Esophagus muscularis mucosa (tissue), 4 donors: Measurements from ENCODE around the gene HTR2C. TPM values are rescaled to one million over a fixed set of nuclear protein-coding genes. Genes with fewer than 3 reads are reported as not detected.
"Not testable (repeated sequence)": the region's sequence is repeated elsewhere in the genome, so short reads cannot be mapped to it uniquely, and the experiment has no call there.

ENCODE experiments used
- DNase-seq: peaks from one replicate; pipeline ENCODE4 v3.0.0-alpha.2; 2017; ENCODE audit errors: extremely low spot score
- H3K27ac ChIP-seq, 4 donors: fragments of 200-600 bp; sonication (generic); replicated peaks in 1 of 4; 1 replicate in 3 of 4; 2 replicates in 1 of 4; pipeline ENCODE4 v1.5.1; 2016 to 2019; ENCODE audit warnings: mild to moderate bottlenecking in 1 of 4
- H3K27me3 ChIP-seq, 4 donors: fragments of 200-600 bp; sonication (generic); one replicate each; pipeline versions ENCODE4 v1.5.1 to v1.6.0; 2016 to 2019
- H3K36me3 ChIP-seq, 4 donors: fragments of 200-600 bp; sonication (generic); one replicate each; pipeline ENCODE4 v1.5.1; 2016 to 2019
- H3K4me1 ChIP-seq, 4 donors: fragments of 200-600 bp; sonication (generic); one replicate each; pipeline ENCODE4 v1.5.1; 2016 to 2019
- H3K4me3 ChIP-seq, 4 donors: fragments of 200-600 bp; sonication (generic); 1 replicate in 2 of 4; 2 replicates in 2 of 4; pipeline ENCODE4 v1.5.1; 2016 to 2019; ENCODE audit warnings: mild to moderate bottlenecking in 4 of 4, moderate library complexity in 1 of 4
- H3K9me3 ChIP-seq, 4 donors: fragments of 200-600 bp; sonication (generic); 1 replicate in 3 of 4; 2 replicates in 1 of 4; pipeline ENCODE4 v1.5.1; 2016 to 2019
- EP300 ChIP-seq: sonication (generic); formaldehyde crosslinking; IDR thresholded peaks from one replicate; pipeline ENCODE4 v1.6.1; 2017; ENCODE audit warnings: antibody characterized with exemption
- POLR2A ChIP-seq: fragments of 450-650 bp; IDR thresholded peaks from one replicate; pipeline ENCODE4 v1.6.1; 2017; ENCODE audit warnings: antibody characterized with exemption, moderate library complexity, mild to moderate bottlenecking, low read depth
- POLR2AphosphoS5 ChIP-seq, 2 donors: sonication (generic); formaldehyde crosslinking; IDR thresholded peaks; one replicate each; pipeline ENCODE4 v1.6.1; 2017; ENCODE audit warnings: antibody characterized with exemption in 2 of 2
- WGBS: methylation state at CpG from one replicate; pipeline ENCODE4 v1.1.5; 2018; 5-methylcytosine and 5-hydroxymethylcytosine counted together
- intact Hi-C: fragments of 100-400 bp; cut with DNase I; formaldehyde crosslinking; loops from one replicate; pipeline ENCODE4 v1.15.1; 2023
- total RNA-seq, 4 donors: library from RNA; depleted of rRNA; stranded (reverse); fragments of >200 nt; gene quantifications; one replicate each; pipeline versions ENCODE4 v1.1.0 to v1.2.1, GENCODE V29; 2016
- TF ChIP-seq, protein P1 (sequence below), 3 experiments: fragments of 200-600 bp in 2 of 3; fragments of 450-650 bp in 1 of 3; sonication (generic) in 2 of 3; IDR thresholded peaks; one replicate each; pipeline ENCODE4 v1.5.1; 2017 to 2019; ENCODE audit warnings: antibody characterized with exemption in 3 of 3, mild to moderate bottlenecking in 2 of 3, moderate library complexity in 1 of 3

Gene HTR2C
- total RNA-seq, 4 donors from 2014 or later: not detected

DNA sequence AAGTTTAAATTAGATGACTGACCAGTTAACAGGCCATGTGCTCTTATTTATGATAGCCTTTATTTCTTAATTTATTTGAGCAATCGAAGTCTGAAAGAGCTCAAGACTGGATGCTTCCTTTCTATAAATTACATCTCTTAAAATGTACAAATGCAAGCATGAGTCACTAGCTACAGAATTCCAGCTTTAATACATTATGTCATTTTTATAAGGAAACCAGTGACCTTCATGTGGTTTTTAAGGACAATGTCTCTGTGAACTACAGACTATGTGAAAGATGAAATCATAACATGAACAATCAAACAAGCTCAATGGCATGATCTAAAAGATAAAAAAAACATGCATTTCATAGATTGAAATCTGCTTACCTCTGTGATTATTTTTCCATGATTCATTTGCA is 15.4 kb downstream of the HTR2C start:
- Histone ChIP-seq H3K4me1 (no peaks in the 10 kb centered on the region), H3K36me3 (no peaks in the 10 kb centered on the region), H3K27me3 (no peaks in the 10 kb centered on the region), H3K4me3 (no peak overlapping the region), H3K27ac (no peak overlapping the region), H3K9me3 (no peaks in the 10 kb centered on the region)
- intact Hi-C loops: no loop called here
- no peak for TF ChIP-seq EP300
- TF ChIP-seq, protein P1, sequence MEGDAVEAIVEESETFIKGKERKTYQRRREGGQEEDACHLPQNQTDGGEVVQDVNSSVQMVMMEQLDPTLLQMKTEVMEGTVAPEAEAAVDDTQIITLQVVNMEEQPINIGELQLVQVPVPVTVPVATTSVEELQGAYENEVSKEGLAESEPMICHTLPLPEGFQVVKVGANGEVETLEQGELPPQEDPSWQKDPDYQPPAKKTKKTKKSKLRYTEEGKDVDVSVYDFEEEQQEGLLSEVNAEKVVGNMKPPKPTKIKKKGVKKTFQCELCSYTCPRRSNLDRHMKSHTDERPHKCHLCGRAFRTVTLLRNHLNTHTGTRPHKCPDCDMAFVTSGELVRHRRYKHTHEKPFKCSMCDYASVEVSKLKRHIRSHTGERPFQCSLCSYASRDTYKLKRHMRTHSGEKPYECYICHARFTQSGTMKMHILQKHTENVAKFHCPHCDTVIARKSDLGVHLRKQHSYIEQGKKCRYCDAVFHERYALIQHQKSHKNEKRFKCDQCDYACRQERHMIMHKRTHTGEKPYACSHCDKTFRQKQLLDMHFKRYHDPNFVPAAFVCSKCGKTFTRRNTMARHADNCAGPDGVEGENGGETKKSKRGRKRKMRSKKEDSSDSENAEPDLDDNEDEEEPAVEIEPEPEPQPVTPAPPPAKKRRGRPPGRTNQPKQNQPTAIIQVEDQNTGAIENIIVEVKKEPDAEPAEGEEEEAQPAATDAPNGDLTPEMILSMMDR (IDR thresholded peaks at IDR 0.05): no peak
- no peak for DNase-seq
- 71% methylated on average over 1 of the region's 1 CpG for WGBS

DNA sequence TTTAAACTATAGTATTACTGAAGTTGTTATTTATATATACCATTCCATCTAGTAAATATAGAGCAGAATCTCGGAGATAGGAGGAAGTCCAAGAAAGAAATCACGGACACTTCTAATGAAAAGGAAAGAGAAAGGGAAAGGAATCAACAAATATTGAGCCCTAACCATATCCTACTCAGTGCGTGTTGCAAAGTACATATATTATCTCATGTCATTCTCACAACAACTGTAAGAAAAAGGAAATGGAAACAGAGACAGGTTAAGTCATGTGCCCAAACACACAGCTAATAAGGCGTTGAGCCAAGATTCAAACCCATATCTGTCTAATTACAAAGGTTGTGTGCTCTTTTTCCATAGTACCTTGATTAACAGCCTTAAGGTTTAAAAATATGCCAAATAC is 16.0 kb downstream of the HTR2C start:
- WGBS: 54% methylated on average over 4 of the region's 4 CpGs
- DNase-seq: no peak
- H3K27ac ChIP-seq: no peak overlapping the region
- H3K27me3 ChIP-seq: no peaks in the 10 kb centered on the region
- TF ChIP-seq POLR2A: no peak
- no peak for TF ChIP-seq POLR2AphosphoS5 (IDR thresholded peaks at IDR 0.05)
- TF ChIP-seq, protein P1 (IDR thresholded peaks at IDR 0.05): no peak
- TF ChIP-seq EP300: no peak
- no peaks in the 10 kb centered on the region for H3K36me3 ChIP-seq
- no peaks in the 10 kb centered on the region for H3K4me1 ChIP-seq
- H3K9me3 ChIP-seq: no peaks in the 10 kb centered on the region
- intact Hi-C loops: no loop called here
- H3K4me3 ChIP-seq: no peak overlapping the region

DNA sequence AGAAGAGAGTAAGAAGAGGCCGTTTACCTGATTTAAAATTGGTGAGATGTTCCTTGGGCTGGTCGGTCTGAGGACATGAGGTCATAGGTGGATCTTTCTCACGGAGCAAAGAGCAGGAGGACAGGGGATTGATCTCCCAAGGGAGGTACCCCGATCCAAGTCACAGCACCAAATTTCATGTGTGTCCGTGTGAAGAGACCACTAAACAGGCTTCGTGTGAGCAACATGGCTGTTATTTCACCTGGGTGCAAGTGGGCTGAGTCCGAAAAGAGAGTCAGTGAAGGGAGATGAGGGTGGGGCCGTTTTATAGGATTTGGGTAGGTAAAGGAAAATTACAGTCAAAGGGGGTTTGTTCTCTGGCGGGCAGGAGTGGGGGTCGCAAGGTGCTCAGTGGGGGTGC is 22.7 kb downstream of the HTR2C start:
- H3K27me3 ChIP-seq, H3K4me3 ChIP-seq, DNase-seq, intact Hi-C loops, H3K9me3 ChIP-seq, H3K27ac ChIP-seq, H3K4me1 ChIP-seq, H3K36me3 ChIP-seq: not testable (repeated sequence)
- WGBS: 82% methylated on average over 10 of the region's 10 CpGs

DNA sequence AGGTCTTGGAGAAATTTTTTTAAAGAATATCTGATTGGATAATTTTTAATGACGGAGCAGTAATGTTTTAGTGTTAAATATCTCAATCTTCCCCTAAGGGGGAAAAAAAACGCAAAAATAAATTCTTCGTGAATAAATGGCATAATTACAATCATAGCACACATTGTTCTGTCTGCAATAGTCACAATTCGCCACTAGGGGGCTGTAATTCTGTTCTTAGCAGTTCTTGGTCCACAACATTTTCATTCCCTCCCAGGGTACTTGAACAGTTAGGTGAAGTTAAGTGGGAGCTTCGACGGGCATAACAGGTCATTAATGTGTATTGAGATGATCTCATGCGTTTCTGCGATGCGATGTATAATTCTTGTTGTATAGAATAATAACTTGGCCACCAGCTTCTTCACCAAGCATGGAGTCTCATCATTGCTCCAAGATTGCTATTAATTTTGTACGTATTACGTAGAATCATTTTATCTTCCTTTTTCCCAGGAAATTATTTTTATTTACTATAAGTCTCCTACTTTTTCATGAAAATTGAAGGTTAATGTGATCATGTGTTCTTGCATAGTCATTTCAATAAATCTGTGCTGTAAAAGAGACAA is 27.2 kb downstream of the HTR2C start:
- no peaks in the 10 kb centered on the region for H3K36me3 ChIP-seq
- H3K27me3 ChIP-seq: no peaks in the 10 kb centered on the region
- no peaks in the 10 kb centered on the region for H3K9me3 ChIP-seq
- WGBS: 55% methylated on average over 11 of the region's 11 CpGs
- DNase-seq: no peak
- H3K4me1 ChIP-seq: no peaks in the 10 kb centered on the region
- no peak overlapping the region for H3K27ac ChIP-seq
- TF ChIP-seq, protein P1 (IDR thresholded peaks at IDR 0.05): peak; percentile 64 to 83 (median 76)
- TF ChIP-seq POLR2AphosphoS5 (IDR thresholded peaks at IDR 0.05) (no peak), EP300 (no peak)
- H3K4me3 ChIP-seq: no peak overlapping the region
- intact Hi-C loops: loop anchor here (5.0 to 10.0 kb wide), 2 partner anchors 346 to 534 kb away; no protein-coding TSS in a partner anchor

DNA sequence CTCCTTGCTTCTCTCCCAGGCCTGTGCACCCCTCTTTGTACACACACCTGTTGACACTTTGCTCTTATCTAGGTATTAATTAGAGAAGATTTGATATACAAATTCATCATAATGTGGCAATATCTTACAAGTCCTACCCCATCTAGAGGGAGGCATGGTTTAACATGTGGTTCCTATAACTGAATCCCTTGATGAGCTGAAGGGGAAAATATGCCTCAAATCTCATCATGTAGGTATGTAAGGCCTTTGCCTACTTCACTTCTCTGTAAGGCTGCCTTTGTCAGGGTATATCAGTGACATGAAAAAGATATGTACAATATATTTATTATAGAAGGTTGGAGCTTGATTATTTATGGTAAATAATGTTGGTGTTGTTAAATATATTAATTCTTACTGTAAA is 31.9 kb downstream of the HTR2C start:
- intact Hi-C loops: loop anchor here (10.0 kb wide), 1 partner anchor 529 kb away; no protein-coding TSS in a partner anchor
- TF ChIP-seq POLR2A: no peak
- TF ChIP-seq POLR2AphosphoS5 (IDR thresholded peaks at IDR 0.05): no peak
- TF ChIP-seq, protein P1 (IDR thresholded peaks at IDR 0.05): no peak

More for the DNA sequence above, 31.9 kb downstream of the HTR2C start:
- no peak overlapping the region for H3K4me3 ChIP-seq
- H3K36me3 ChIP-seq: no peaks in the 10 kb centered on the region
- H3K27ac ChIP-seq: no peak overlapping the region
- no peaks in the 10 kb centered on the region for H3K4me1 ChIP-seq
- H3K9me3 ChIP-seq: no peaks in the 10 kb centered on the region
- no peaks in the 10 kb centered on the region for H3K27me3 ChIP-seq
- no peak for DNase-seq
